K562 (cell line): ENCODE measurements around the gene COL5A1.

Source experiments
- CBX5 ChIP-seq: IDR thresholded peaks from 2 replicates; pipeline ENCODE4 v1.6.1; 2014; ENCODE audit warnings: low read depth, borderline replicate concordance
- MYC ChIP-seq, 2 experiments: fragments of 250-450 bp in 1 of 2; sonication (Bioruptor Pico) in 1 of 2; IDR thresholded peaks; 2 replicates each; pipeline versions ENCODE4 v1.5.1 to v1.6.1; 2012 to 2021; ENCODE audit warnings: low read depth in 2 of 2, borderline replicate concordance in 1 of 2, improper control_type of control experiment in 1 of 2, low read length in 1 of 2, mild to moderate bottlenecking in 1 of 2, moderate library complexity in 1 of 2
- TF ChIP-seq, protein P1 (sequence below), 2 experiments: fragments of 450-650 bp; IDR thresholded peaks; 2 replicates each; pipeline ENCODE4 v1.6.1; 2016

DNA sequence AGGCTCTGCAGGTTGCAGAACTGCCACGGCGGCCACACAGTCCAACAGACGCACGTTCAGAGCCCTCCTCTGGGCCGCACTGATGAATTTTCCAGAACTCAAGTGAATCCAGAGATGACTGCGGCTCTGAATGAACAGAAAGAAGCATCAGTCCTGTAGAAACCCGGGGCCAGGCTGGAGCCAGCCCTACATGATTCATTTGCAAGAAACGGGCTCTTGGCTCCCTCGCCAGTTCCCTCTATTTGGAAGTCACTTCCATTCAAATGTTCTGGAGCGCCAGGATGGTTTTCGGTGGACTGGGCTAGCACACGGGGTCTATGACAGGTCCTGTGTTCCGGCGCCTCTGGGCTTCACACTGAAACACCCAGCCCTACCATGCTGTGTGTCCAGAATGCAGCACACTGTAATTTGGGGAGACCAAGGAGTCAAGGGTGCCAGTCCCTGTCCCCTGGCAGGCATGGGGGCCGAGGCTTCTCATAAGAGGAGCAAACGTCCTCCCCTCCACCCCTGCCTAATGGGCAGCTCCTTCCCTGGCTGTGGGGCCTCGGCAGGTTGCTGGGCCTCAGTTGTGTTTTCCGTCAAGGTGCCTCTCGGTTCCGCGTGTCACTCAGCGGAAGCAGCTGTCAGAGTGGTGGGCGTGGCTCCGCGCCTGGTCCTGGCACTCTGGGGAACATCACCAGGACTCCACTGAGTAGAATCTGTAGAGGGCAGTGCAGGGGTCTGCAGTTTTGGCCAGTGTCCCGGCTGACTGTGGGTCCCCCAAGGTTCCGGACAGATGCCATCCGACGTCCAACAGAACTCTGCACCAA, 18.1 kb upstream of the COL5A1 start:
- TF ChIP-seq CBX5 (no peak), MYC (IDR thresholded peaks at IDR 0.05; ENCODE audit: low read depth, low read length) (no peak), MYC (CRISPR knock-in tag; IDR thresholded peaks at IDR 0.05; ENCODE audit: borderline replicate concordance, low read depth) (no peak)
- TF ChIP-seq, protein P1, sequence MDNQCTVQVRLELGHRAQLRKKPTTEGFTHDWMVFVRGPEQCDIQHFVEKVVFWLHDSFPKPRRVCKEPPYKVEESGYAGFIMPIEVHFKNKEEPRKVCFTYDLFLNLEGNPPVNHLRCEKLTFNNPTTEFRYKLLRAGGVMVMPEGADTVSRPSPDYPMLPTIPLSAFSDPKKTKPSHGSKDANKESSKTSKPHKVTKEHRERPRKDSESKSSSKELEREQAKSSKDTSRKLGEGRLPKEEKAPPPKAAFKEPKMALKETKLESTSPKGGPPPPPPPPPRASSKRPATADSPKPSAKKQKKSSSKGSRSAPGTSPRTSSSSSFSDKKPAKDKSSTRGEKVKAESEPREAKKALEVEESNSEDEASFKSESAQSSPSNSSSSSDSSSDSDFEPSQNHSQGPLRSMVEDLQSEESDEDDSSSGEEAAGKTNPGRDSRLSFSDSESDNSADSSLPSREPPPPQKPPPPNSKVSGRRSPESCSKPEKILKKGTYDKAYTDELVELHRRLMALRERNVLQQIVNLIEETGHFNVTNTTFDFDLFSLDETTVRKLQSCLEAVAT (IDR thresholded peaks at IDR 0.05) = no peak
